ENCODE data around the gene SERPINB8. TPM values are rescaled to one million over a fixed set of nuclear protein-coding genes. Genes with fewer than 3 reads are reported as not detected.
A peak's percentile ranks its signal among the peaks of the same experiment; 100 is the strongest.
"Not testable (repeated sequence)": the region's sequence is repeated elsewhere in the genome, so short reads cannot be mapped to it uniquely, and the experiment has no call there.

The SERPINB8 gene, protein sequence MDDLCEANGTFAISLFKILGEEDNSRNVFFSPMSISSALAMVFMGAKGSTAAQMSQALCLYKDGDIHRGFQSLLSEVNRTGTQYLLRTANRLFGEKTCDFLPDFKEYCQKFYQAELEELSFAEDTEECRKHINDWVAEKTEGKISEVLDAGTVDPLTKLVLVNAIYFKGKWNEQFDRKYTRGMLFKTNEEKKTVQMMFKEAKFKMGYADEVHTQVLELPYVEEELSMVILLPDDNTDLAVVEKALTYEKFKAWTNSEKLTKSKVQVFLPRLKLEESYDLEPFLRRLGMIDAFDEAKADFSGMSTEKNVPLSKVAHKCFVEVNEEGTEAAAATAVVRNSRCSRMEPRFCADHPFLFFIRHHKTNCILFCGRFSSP
- total RNA-seq: 11.5 and 12.7 TPM in 2 replicates

DNA sequence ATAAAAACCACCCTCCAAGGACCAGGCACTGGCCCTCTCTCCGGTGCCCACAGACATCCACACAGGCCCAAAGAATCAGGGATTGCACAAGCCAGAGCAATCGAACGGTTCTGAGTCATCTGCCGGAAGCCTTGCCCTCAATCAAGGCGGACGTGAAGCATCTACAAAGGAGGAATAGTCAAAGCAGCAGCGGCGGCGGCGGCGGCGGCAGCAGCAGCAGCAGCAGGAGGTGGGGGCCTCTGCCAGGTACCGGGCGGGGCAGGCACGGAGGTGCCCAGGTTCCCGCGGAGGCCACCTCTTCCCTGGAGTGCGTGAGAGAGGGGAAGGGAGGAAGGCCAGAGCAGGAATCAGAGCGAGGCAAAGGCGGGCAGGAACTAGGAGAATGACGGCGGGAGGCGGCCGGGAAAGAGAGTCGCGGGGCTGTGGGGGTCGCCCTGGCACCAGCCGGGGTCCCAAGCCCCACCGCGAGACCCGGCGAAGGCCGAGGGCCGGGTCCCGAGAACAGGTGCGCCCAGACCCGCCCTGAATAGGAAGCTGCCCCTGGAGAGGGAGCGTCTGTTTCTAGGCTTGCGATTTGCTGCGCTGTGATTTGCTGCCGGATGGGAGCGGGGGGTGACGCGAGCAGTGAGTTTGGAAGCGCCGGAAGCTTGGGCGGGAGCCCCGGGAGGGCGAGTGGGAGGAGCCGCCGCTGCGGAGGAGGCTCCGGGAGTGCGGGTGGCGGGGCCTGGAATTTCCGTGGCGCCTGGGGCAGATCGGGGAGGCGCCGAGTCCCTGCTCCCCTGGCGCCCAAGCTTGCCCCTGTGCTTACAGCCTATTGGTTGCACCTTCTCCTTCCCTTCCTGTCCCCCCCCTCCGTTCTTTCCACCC is at the start of gene SERPINB8:
TSS of gene SERPINB8 (plus strand) at position 140 of the 867 bp plus-strand sequence. CDS start 8,228 bp downstream, outside the sequence.
- no peak for DNase-seq (ENCODE audit: low read depth)

GRCh38 chr18:63922049-63922448 is 47.8 kb upstream of the SERPINB8 start:
- no peak overlapping the region for H3K4me3 ChIP-seq (ENCODE audit: low read depth, low read length)

More for the DNA sequence above, at the start of gene SERPINB8:
- peak within 1 kb of the TSS; percentile 83 for H3K4me3 ChIP-seq (ENCODE audit: low read depth, low read length)
- TF ChIP-seq, protein P1, sequence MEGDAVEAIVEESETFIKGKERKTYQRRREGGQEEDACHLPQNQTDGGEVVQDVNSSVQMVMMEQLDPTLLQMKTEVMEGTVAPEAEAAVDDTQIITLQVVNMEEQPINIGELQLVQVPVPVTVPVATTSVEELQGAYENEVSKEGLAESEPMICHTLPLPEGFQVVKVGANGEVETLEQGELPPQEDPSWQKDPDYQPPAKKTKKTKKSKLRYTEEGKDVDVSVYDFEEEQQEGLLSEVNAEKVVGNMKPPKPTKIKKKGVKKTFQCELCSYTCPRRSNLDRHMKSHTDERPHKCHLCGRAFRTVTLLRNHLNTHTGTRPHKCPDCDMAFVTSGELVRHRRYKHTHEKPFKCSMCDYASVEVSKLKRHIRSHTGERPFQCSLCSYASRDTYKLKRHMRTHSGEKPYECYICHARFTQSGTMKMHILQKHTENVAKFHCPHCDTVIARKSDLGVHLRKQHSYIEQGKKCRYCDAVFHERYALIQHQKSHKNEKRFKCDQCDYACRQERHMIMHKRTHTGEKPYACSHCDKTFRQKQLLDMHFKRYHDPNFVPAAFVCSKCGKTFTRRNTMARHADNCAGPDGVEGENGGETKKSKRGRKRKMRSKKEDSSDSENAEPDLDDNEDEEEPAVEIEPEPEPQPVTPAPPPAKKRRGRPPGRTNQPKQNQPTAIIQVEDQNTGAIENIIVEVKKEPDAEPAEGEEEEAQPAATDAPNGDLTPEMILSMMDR (conservative IDR thresholded peaks at IDR 0.05; ENCODE audit: low read depth, low read length): no peak

DNA sequence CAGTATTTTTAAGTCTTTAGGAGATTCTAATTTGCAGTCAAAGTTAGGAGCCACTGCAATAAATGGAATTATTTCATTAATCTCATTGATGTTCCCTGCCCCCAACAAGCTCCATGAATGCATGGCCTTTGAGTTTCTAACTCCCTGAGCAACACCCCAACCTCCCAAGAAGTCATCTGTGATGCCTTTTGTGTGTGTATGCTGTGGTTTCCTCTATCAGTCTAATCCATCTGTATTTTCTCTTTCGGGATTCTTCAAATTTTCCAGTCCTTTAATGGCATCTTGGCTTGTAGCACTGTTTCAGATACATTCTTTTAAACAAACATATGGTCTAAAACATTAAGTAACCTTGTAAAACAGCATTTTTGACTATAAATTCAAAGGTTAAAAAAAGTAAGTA is 45.3 kb upstream of the SERPINB8 start:
- no peak for DNase-seq (ENCODE audit: low read depth)
- TF ChIP-seq, protein P1 (conservative IDR thresholded peaks at IDR 0.05; ENCODE audit: low read depth, low read length): no peak
- no peak overlapping the region for H3K4me3 ChIP-seq (ENCODE audit: low read depth, low read length)

More at GRCh38 chr18:63922049-63922448, 47.8 kb upstream of the SERPINB8 start:
- DNase-seq (ENCODE audit: low read depth): no peak
- TF ChIP-seq, protein P1 (conservative IDR thresholded peaks at IDR 0.05; ENCODE audit: low read depth, low read length): no peak

DNA sequence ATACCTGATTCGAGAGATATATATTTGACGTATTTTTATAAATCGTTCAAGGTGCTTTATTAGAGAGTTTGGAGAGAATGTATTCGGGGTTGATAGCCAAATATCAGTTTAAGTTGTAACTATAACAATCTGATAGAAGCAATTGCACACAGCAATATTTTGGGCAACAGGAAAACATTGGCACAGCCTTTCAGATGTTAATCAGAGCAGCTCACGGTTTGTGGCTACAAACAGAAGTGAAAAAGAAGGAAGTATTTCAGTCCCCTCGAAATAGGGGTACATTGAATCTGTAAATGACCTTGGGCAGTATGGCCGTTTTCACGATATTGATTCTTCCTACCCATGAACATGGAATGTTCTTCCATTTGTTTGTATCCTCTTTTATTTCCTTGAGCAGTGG is 41.5 kb upstream of the SERPINB8 start:
- TF ChIP-seq, protein P1 (conservative IDR thresholded peaks at IDR 0.05; ENCODE audit: low read depth, low read length): no peak
- DNase-seq (ENCODE audit: low read depth): no peak
- no peak overlapping the region for H3K4me3 ChIP-seq (ENCODE audit: low read depth, low read length)

DNA sequence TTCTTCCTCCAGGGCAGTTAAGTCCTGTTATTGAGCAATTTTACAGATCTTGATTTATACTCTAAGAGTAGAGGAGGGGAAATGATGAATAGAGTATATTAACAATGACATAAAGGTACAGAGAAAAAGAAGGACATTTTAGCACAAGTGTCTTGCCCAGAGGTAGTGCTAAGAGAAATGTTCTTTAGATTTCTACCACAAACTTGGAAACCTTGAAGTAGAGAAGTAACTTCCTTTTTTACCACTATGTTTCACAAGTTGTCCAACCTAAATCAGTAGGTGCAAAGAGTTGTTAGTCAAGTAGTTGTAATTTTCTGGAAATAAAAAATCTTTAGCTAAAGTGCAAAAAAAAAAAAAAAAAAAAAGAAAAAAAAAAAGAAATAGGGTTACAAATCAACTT is 40.5 kb upstream of the SERPINB8 start:
- DNase-seq (ENCODE audit: low read depth); H3K4me3 ChIP-seq (ENCODE audit: low read depth, low read length): not testable (repeated sequence)

GRCh38 chr18:63930773-63931354 is 39.0 kb upstream of the SERPINB8 start:
- H3K4me3 ChIP-seq (ENCODE audit: low read depth, low read length): no peak overlapping the region
- TF ChIP-seq, protein P1 (conservative IDR thresholded peaks at IDR 0.05; ENCODE audit: low read depth, low read length): no peak

More at GRCh38 chr18:63930773-63931354, 39.0 kb upstream of the SERPINB8 start:
- DNase-seq (ENCODE audit: low read depth): no peak

Measured in epithelial cell of proximal tubule (primary cell).